ENCODE results near the gene ALKBH1. TPM values are rescaled to one million over a fixed set of nuclear protein-coding genes. Genes with fewer than 3 reads are reported as not detected.

The ALKBH1 gene
- total and polyA plus RNA-seq, 9 of the 15 experiments (the other 6 are each of a cell fraction or from before 2014, with no cell fraction given) = 5.3 to 19.4 (median 10.7) TPM

DNA sequence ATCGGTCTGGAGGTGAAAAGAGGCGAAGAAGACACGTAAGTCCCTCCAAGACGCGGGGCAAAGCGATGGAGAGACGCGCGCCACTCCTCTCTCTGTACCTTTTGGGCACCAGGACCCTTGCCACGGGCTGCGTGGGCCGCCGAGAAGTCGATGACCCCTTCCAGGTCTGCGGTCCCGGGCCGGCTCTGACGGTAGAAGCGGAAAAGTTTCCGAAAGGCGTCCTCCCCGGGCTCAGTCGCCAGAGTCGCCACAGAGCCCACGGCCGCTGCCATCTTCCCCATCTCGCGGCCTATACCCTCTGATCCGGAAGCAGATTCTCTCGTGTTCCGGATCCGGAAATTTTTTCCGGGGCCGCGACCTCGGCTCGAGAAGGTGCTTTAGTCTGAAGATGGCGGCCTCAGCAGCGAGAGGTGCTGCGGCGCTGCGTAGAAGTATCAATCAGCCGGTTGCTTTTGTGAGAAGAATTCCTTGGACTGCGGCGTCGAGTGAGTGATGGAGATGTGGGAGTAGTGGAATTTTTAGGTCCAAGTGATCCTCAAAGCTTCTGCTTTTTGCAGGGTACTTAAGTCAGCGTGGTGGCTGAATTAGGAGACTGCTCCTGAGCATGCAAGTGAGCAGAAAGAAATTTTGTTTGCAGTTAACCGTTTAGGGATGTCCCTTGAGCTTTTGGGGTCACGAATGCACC is at the start of gene ALKBH1, which contains the start of gene SLIRP (continued):
- TF ChIP-seq KDM5B (IDR thresholded peaks at IDR 0.05; ENCODE audit: insufficient replicate concordance, low read depth, low read length) = peak; percentile 94
- TF ChIP-seq BRD9 (IDR thresholded peaks at IDR 0.05; ENCODE audit: low read depth, partially characterized antibody) = peak; percentile 59
- peak; percentile 99 for TF ChIP-seq NR2C1 (IDR thresholded peaks at IDR 0.05)
- TF ChIP-seq NR2C1 (tag; IDR thresholded peaks at IDR 0.05) = peak; percentile 100
- no peak for TF ChIP-seq AFF1 (IDR thresholded peaks at IDR 0.05; ENCODE audit: low read depth in 1 of 2, partially characterized antibody in 2 of 2)
- TF ChIP-seq ZNF384 (IDR thresholded peaks at IDR 0.05; ENCODE audit: low read depth, low read length) = no peak
- TF ChIP-seq MYC (IDR thresholded peaks at IDR 0.05; ENCODE audit: low read depth, low read length) = peak; percentile 89
- TF ChIP-seq MYC (CRISPR knock-in tag; IDR thresholded peaks at IDR 0.05; ENCODE audit: borderline replicate concordance, low read depth) = no peak
- TF ChIP-seq C11orf30 (IDR thresholded peaks at IDR 0.05; ENCODE audit: low read depth) = peak; percentile 96
- no peak for TF ChIP-seq FOSL1 (tag; conservative IDR thresholded peaks at IDR 0.05)
- TF ChIP-seq SP1 (CRISPR knock-in tag; IDR thresholded peaks at IDR 0.05) = 0 out of 2 replicates have a peak, but pooled peaks have one; percentile 32
- TF ChIP-seq, protein P1, sequence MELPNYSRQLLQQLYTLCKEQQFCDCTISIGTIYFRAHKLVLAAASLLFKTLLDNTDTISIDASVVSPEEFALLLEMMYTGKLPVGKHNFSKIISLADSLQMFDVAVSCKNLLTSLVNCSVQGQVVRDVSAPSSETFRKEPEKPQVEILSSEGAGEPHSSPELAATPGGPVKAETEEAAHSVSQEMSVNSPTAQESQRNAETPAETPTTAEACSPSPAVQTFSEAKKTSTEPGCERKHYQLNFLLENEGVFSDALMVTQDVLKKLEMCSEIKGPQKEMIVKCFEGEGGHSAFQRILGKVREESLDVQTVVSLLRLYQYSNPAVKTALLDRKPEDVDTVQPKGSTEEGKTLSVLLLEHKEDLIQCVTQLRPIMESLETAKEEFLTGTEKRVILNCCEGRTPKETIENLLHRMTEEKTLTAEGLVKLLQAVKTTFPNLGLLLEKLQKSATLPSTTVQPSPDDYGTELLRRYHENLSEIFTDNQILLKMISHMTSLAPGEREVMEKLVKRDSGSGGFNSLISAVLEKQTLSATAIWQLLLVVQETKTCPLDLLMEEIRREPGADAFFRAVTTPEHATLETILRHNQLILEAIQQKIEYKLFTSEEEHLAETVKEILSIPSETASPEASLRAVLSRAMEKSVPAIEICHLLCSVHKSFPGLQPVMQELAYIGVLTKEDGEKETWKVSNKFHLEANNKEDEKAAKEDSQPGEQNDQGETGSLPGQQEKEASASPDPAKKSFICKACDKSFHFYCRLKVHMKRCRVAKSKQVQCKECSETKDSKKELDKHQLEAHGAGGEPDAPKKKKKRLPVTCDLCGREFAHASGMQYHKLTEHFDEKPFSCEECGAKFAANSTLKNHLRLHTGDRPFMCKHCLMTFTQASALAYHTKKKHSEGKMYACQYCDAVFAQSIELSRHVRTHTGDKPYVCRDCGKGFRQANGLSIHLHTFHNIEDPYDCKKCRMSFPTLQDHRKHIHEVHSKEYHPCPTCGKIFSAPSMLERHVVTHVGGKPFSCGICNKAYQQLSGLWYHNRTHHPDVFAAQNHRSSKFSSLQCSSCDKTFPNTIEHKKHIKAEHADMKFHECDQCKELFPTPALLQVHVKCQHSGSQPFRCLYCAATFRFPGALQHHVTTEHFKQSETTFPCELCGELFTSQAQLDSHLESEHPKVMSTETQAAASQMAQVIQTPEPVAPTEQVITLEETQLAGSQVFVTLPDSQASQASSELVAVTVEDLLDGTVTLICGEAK (IDR thresholded peaks at IDR 0.05) = peak; percentile 97
- TF ChIP-seq, protein P1 (CRISPR knock-in tag; IDR thresholded peaks at IDR 0.05) = no peak
- no peak for TF ChIP-seq ZNF174 (CRISPR knock-in tag; IDR thresholded peaks at IDR 0.05)
- 0 out of 2 replicates have a peak, but pooled peaks have one; percentile 31 for TF ChIP-seq GATA2 (CRISPR knock-in tag; IDR thresholded peaks at IDR 0.05)

Measured in K562 (cell line).